DOHH2 (cell line): ENCODE results near the gene MAST2.

Experiments
- CTCF ChIP-seq: fragments of 200-600 bp; sonication (generic); IDR thresholded peaks from one replicate; pipeline ENCODE4 v1.5.1; 2014; ENCODE audit warnings: antibody characterized with exemption, mild to moderate bottlenecking, low read depth, low read length; ENCODE audit not compliant: poor library complexity, severe bottlenecking
- EZH2phosphoT487 ChIP-seq: fragments of 200-600 bp; sonication (generic); IDR thresholded peaks from 2 replicates; pipeline ENCODE4 v1.6.1; 2017; ENCODE audit warnings: borderline replicate concordance, mild to moderate bottlenecking, antibody characterized with exemption, low read length, moderate library complexity, mixed read lengths

- TF ChIP-seq CTCF = no peak
- no peak for TF ChIP-seq EZH2phosphoT487
These were observed 21.2 kb downstream of the MAST2 start for GRCh38 chr1:45824607-45825006.
